ENCODE measurements around the gene SRRM3.
"Not testable (repeated sequence)": the region's sequence is repeated elsewhere in the genome, so short reads cannot be mapped to it uniquely, and the experiment has no call there.

Gene SRRM3

GRCh38 chr7:76236224-76236623, 34.5 kb downstream of the SRRM3 start:
- no peak for TF ChIP-seq CTCF (conservative IDR thresholded peaks at IDR 0.05)

GRCh38 chr7:76238326-76238725, 36.6 kb downstream of the SRRM3 start:
- no peak overlapping the region for H3K27ac ChIP-seq
- TF ChIP-seq CTCF (conservative IDR thresholded peaks at IDR 0.05): no peak

More at GRCh38 chr7:76236224-76236623, 34.5 kb downstream of the SRRM3 start:
- H3K27ac ChIP-seq: no peak overlapping the region

GRCh38 chr7:76241141-76241540, 39.4 kb downstream of the SRRM3 start:
- no peak overlapping the region for H3K27ac ChIP-seq
- TF ChIP-seq CTCF (conservative IDR thresholded peaks at IDR 0.05): no peak

- H3K27ac ChIP-seq: not testable (repeated sequence)
These were observed 40.9 kb downstream of the SRRM3 start for GRCh38 chr7:76242517-76243063.

- peak overlapping the region; percentile 34; the same call in 1 of the 2 replicates for H3K27ac ChIP-seq
- TF ChIP-seq CTCF (conservative IDR thresholded peaks at IDR 0.05): no peak
These were observed 43.2 kb downstream of the SRRM3 start for GRCh38 chr7:76244781-76245391.

- peak overlapping the region; percentile 76; the same call in 1 of the 2 replicates for H3K27ac ChIP-seq
- no peak for TF ChIP-seq CTCF (conservative IDR thresholded peaks at IDR 0.05)
These were observed 45.2 kb downstream of the SRRM3 start for GRCh38 chr7:76246804-76247389.

GRCh38 chr7:76247938-76248337, 46.2 kb downstream of the SRRM3 start:
- peak overlapping the region; percentile 76 for H3K27ac ChIP-seq
- TF ChIP-seq CTCF (conservative IDR thresholded peaks at IDR 0.05): no peak

GRCh38 chr7:76252021-76252420, 50.3 kb downstream of the SRRM3 start:
- no peak overlapping the region for H3K27ac ChIP-seq
- TF ChIP-seq CTCF (conservative IDR thresholded peaks at IDR 0.05): no peak

Data from VCaP (cell line).